Measurements from ENCODE around the gene TCF15.
"Not testable (repeated sequence)": the region's sequence is repeated elsewhere in the genome, so short reads cannot be mapped to it uniquely, and the experiment has no call there.

The TCF15 gene

GRCh38 chr20:642398-643174 is 32.5 kb upstream of the TCF15 start:
- no peaks in the 10 kb centered on the region for H3K27me3 ChIP-seq (ENCODE audit: insufficient read depth, low read length, poor library complexity)
- no peaks in the 10 kb centered on the region for H3K9me3 ChIP-seq (ENCODE audit: insufficient read depth, low read length, severe bottlenecking)
- H3K27ac ChIP-seq (ENCODE audit: low read length) = no peak overlapping the region
- no peak overlapping the region for H3K9ac ChIP-seq (ENCODE audit: low read depth, low read length)
- peaks cover 6% of the 10 kb centered on the region; the same call in 1 of the 2 replicates for H4K20me1 ChIP-seq (ENCODE audit: insufficient read depth, low read length)
- H3K4me2 ChIP-seq (ENCODE audit: insufficient read depth, low read length) = no peak overlapping the region
- no peaks in the 10 kb centered on the region for H3K79me2 ChIP-seq (ENCODE audit: insufficient read depth, low read length)
- no peak overlapping the region for H2AFZ ChIP-seq (ENCODE audit: low read depth, low read length)
- ATAC-seq (ENCODE audit: insufficient read depth, low read depth) (no peak), DNase-seq (no peak)
- H3K4me3 ChIP-seq (ENCODE audit: low read depth in 1 of 2, low read length in 2 of 2) = no peak overlapping the region
- no peak for TF ChIP-seq EZH2 (IDR thresholded peaks at IDR 0.05; ENCODE audit: borderline replicate concordance, low read depth, low read length, severe bottlenecking)
- TF ChIP-seq CTCF (IDR thresholded peaks at IDR 0.05; ENCODE audit: borderline replicate concordance, extremely low read depth, low read length, poor library complexity, severe bottlenecking) = no peak
- H3K4me1 ChIP-seq (ENCODE audit: insufficient read depth, low read length) = peaks cover 7% of the 10 kb centered on the region
- H3K36me3 ChIP-seq (ENCODE audit: insufficient read depth, low read length) = no peaks in the 10 kb centered on the region

GRCh38 chr20:642013-642397 is 31.9 kb upstream of the TCF15 start:
- H3K4me1 ChIP-seq (ENCODE audit: insufficient read depth, low read length); H3K4me3 ChIP-seq (ENCODE audit: low read depth in 1 of 2, low read length in 2 of 2): not testable (repeated sequence)

DNA sequence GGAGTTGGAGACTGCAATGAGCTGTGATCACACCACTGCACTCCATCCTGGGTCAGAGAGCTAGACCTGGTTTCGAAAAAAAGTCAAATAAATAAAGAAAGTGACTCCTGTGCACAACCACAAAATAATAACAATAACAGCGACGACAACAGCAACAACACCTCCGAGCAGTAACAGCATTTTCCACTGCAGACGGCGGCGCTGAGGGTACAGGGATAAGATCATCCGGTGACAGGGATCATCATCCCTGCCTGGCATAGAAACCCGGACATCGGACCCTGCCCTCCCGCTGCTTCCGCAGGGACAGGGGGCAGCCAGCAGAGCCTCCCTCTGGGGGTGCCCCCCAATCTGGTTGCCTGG is 31.4 kb upstream of the TCF15 start:
- TF ChIP-seq EZH2 (IDR thresholded peaks at IDR 0.05; ENCODE audit: borderline replicate concordance, low read depth, low read length, severe bottlenecking) (no peak), CTCF (IDR thresholded peaks at IDR 0.05; ENCODE audit: borderline replicate concordance, extremely low read depth, low read length, poor library complexity, severe bottlenecking) (no peak)
- ATAC-seq (ENCODE audit: insufficient read depth, low read depth) (no peak), DNase-seq (no peak)
- Histone ChIP-seq H4K20me1 (ENCODE audit: insufficient read depth, low read length) (peaks cover 6% of the 10 kb centered on the region; the same call in 1 of the 2 replicates), H3K4me3 (ENCODE audit: low read depth in 1 of 2, low read length in 2 of 2) (no peak overlapping the region), H3K4me1 (ENCODE audit: insufficient read depth, low read length) (peaks cover 7% of the 10 kb centered on the region), H2AFZ (ENCODE audit: low read depth, low read length) (no peak overlapping the region), H3K27me3 (ENCODE audit: insufficient read depth, low read length, poor library complexity) (peaks cover 6% of the 10 kb centered on the region), H3K36me3 (ENCODE audit: insufficient read depth, low read length) (no peaks in the 10 kb centered on the region), H3K27ac (ENCODE audit: low read length) (no peak overlapping the region), H3K79me2 (ENCODE audit: insufficient read depth, low read length) (no peaks in the 10 kb centered on the region), H3K4me2 (ENCODE audit: insufficient read depth, low read length) (no peak overlapping the region), H3K9me3 (ENCODE audit: insufficient read depth, low read length, severe bottlenecking) (no peaks in the 10 kb centered on the region), H3K9ac (ENCODE audit: low read depth, low read length) (no peak overlapping the region)

More at GRCh38 chr20:642013-642397, 31.9 kb upstream of the TCF15 start:
- not testable (repeated sequence) for H2AFZ ChIP-seq (ENCODE audit: low read depth, low read length); H3K27ac ChIP-seq (ENCODE audit: low read length); H3K36me3 ChIP-seq (ENCODE audit: insufficient read depth, low read length); DNase-seq; ATAC-seq (ENCODE audit: insufficient read depth, low read depth); H3K9ac ChIP-seq (ENCODE audit: low read depth, low read length); H3K27me3 ChIP-seq (ENCODE audit: insufficient read depth, low read length, poor library complexity); H3K9me3 ChIP-seq (ENCODE audit: insufficient read depth, low read length, severe bottlenecking); H3K79me2 ChIP-seq (ENCODE audit: insufficient read depth, low read length); H4K20me1 ChIP-seq (ENCODE audit: insufficient read depth, low read length); H3K4me2 ChIP-seq (ENCODE audit: insufficient read depth, low read length)

- Histone ChIP-seq H3K27me3 (ENCODE audit: insufficient read depth, low read length, poor library complexity) (peaks cover 6% of the 10 kb centered on the region), H3K9me3 (ENCODE audit: insufficient read depth, low read length, severe bottlenecking) (no peaks in the 10 kb centered on the region), H3K4me2 (ENCODE audit: insufficient read depth, low read length) (no peak overlapping the region), H3K9ac (ENCODE audit: low read depth, low read length) (no peak overlapping the region), H3K27ac (ENCODE audit: low read length) (no peak overlapping the region), H4K20me1 (ENCODE audit: insufficient read depth, low read length) (peaks cover 6% of the 10 kb centered on the region; the same call in 1 of the 2 replicates), H3K36me3 (ENCODE audit: insufficient read depth, low read length) (no peaks in the 10 kb centered on the region), H3K4me3 (ENCODE audit: low read depth in 1 of 2, low read length in 2 of 2) (no peak overlapping the region), H3K4me1 (ENCODE audit: insufficient read depth, low read length) (peaks cover 7% of the 10 kb centered on the region), H2AFZ (ENCODE audit: low read depth, low read length) (no peak overlapping the region), H3K79me2 (ENCODE audit: insufficient read depth, low read length) (no peaks in the 10 kb centered on the region)
- TF ChIP-seq EZH2 (IDR thresholded peaks at IDR 0.05; ENCODE audit: borderline replicate concordance, low read depth, low read length, severe bottlenecking) (no peak), CTCF (IDR thresholded peaks at IDR 0.05; ENCODE audit: borderline replicate concordance, extremely low read depth, low read length, poor library complexity, severe bottlenecking) (no peak)
- ATAC-seq (ENCODE audit: insufficient read depth, low read depth) (no peak), DNase-seq (no peak)
Observed at GRCh38 chr20:640674-641515, 30.8 kb upstream of the TCF15 start.

Measured in DND-41 (cell line).